K562 (cell line): Measurements from ENCODE around the gene TCF19. TPM values are rescaled to one million over a fixed set of nuclear protein-coding genes. Genes with fewer than 3 reads are reported as not detected.
A peak's percentile ranks its signal among the peaks of the same experiment; 100 is the strongest.

Experiments used
- CBX8 ChIP-seq: fragments of 200-600 bp; sonication (generic); IDR thresholded peaks from 2 replicates; pipeline ENCODE4 v1.6.1; 2012; ENCODE audit warnings: borderline replicate concordance, mixed run types, low read depth, mild to moderate bottlenecking, moderate library complexity, mixed read lengths, low read length, control low read depth, inconsistent platforms; ENCODE audit not compliant: poor library complexity, severe bottlenecking; ENCODE audit errors: extremely low read depth
- GABPB1 ChIP-seq: sonication (generic); formaldehyde crosslinking; IDR thresholded peaks from 2 replicates; pipeline ENCODE4 v1.8.0; 2022; ENCODE audit warnings: mild to moderate bottlenecking, missing genetic modification reagents
- ILK ChIP-seq: fragments of 450-650 bp; IDR thresholded peaks from 2 replicates; pipeline ENCODE4 v1.6.1; 2016; ENCODE audit warnings: missing genetic modification characterization, low read depth, mild to moderate bottlenecking, missing compliant biosample characterization, moderate library complexity, borderline replicate concordance
- PRPF4 ChIP-seq: fragments of 200-400 bp; formaldehyde crosslinking; IDR thresholded peaks from one replicate; pipeline ENCODE4 v1.6.1; 2017; ENCODE audit warnings: low read length, low read depth, mild to moderate bottlenecking; ENCODE audit not compliant: insufficient read depth, poor library complexity, severe bottlenecking
- RB1 ChIP-seq: fragments of 450-650 bp; IDR thresholded peaks from 2 replicates; pipeline ENCODE4 v1.6.1; 2017; ENCODE audit warnings: low read depth, mild to moderate bottlenecking
- ZFP36 ChIP-seq: fragments of 150-350 bp; IDR thresholded peaks from 2 replicates; pipeline ENCODE4 v1.6.1; 2018; ENCODE audit warnings: low read length, low read depth; ENCODE audit not compliant: partially characterized antibody
- ZNF589 ChIP-seq: fragments of 200-800 bp; sonication (Bioruptor generic); IDR thresholded peaks from 2 replicates; pipeline ENCODE4 v1.6.1; 2016; ENCODE audit warnings: low read depth, missing genetic modification characterization, missing compliant biosample characterization
- polyA plus RNA-seq, 8 experiments: library from polyadenylated mRNA; depleted of rRNA in 4 of 8; stranded (reverse) in 5 of 8; unstranded in 3 of 8; fragments of >200 nt; fragmentation: Nextera tagmentation in 2 of 8; fragmentation: Illumina TruSeq in 1 of 8; extraction: Ambion mirVana in 2 of 8; extraction: Trizol in 1 of 8; gene quantifications; 2 replicates each; pipeline versions ENCODE4 v1.2.1 to v1.2.3, GENCODE V29; 2011 to 2014; ENCODE audit warnings: inconsistent platforms in 1 of 8, missing spikeins in 1 of 8
- total RNA-seq, 7 experiments: library from RNA; depleted of rRNA in 6 of 7; stranded (reverse); fragments of >200 nt in 6 of 7; fragmentation: Illumina TruSeq in 2 of 7; extraction: Trizol in 2 of 7; gene quantifications; 2 replicates each; pipeline versions ENCODE4 v1.2.1 to v1.2.3, GENCODE V29; 2011 to 2021; ENCODE audit warnings: low replicate concordance in 1 of 7
- TF ChIP-seq, protein P1 (sequence below): fragments of 450-650 bp; IDR thresholded peaks from 2 replicates; pipeline ENCODE4 v1.7.1; 2018; ENCODE audit warnings: mild to moderate bottlenecking, low read depth; ENCODE audit not compliant: partially characterized antibody
- TF ChIP-seq, protein P2 (sequence below): sonication (generic); formaldehyde crosslinking; IDR thresholded peaks from 2 replicates; pipeline ENCODE4 v1.8.0; 2022; ENCODE audit warnings: mild to moderate bottlenecking, missing genetic modification reagents

Gene TCF19
- total and polyA plus RNA-seq, 9 of the 15 experiments (the other 6 are each of a cell fraction or from before 2014, with no cell fraction given): 4.2 to 42.5 (median 25.7) TPM

DNA sequence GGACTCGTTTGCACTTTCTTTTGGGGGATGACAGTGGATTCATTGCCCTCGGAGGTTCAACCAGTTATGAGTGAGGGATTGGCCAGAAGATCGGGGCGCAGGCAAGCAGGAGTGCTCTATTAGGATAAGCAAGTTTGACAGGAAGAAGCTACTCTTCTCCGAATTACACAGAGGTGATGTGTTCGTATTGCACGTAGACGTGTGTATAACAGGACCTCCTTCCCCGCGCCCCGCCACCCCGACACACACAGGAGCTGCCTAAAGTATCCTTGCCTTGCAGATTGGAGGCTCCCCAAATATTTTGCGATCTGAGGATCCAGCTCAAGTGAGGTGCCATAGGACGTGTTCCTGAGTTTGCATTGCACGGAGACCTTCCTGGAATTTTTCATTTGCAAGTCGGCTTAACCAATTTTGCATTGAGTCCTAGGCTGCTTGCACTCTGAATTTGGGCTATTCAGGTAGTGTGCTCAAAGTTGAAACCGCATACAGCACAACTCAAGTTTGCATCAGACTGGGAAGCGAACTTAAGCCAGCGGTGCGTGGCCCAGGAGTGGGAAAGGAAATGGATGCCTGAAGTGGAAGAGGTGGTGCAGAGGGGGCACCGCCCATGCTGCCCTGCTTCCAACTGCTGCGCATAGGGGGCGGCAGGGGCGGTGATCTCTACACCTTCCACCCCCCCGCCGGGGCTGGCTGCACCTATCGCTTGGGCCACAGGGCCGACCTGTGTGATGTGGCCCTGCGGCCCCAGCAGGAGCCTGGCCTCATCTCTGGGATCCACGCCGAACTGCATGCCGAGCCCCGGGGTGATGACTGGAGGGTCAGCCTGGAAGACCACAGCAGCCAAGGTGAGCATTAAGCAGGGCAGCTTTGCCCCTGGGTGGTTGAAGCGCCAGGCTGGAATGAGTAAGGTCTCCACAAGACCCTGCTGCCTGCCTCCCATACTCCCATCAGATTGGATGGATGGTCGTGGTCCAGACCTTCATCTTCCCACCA lies 770 bp downstream of the TCF19 start (continued):
- TF ChIP-seq ILK (tag): no peak
- TF ChIP-seq ZNF589 (CRISPR knock-in tag): no peak
- TF ChIP-seq PRPF4: no peak
- TF ChIP-seq, protein P1, sequence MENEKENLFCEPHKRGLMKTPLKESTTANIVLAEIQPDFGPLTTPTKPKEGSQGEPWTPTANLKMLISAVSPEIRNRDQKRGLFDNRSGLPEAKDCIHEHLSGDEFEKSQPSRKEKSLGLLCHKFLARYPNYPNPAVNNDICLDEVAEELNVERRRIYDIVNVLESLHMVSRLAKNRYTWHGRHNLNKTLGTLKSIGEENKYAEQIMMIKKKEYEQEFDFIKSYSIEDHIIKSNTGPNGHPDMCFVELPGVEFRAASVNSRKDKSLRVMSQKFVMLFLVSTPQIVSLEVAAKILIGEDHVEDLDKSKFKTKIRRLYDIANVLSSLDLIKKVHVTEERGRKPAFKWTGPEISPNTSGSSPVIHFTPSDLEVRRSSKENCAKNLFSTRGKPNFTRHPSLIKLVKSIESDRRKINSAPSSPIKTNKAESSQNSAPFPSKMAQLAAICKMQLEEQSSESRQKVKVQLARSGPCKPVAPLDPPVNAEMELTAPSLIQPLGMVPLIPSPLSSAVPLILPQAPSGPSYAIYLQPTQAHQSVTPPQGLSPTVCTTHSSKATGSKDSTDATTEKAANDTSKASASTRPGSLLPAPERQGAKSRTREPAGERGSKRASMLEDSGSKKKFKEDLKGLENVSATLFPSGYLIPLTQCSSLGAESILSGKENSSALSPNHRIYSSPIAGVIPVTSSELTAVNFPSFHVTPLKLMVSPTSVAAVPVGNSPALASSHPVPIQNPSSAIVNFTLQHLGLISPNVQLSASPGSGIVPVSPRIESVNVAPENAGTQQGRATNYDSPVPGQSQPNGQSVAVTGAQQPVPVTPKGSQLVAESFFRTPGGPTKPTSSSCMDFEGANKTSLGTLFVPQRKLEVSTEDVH: no peak
- 0 out of 2 replicates have a peak, but pooled peaks have one; percentile 31 for TF ChIP-seq RB1
- TF ChIP-seq ZFP36: no peak
- no peak for TF ChIP-seq GABPB1 (CRISPR knock-in tag)
- no peak for TF ChIP-seq CBX8
- TF ChIP-seq, protein P2, sequence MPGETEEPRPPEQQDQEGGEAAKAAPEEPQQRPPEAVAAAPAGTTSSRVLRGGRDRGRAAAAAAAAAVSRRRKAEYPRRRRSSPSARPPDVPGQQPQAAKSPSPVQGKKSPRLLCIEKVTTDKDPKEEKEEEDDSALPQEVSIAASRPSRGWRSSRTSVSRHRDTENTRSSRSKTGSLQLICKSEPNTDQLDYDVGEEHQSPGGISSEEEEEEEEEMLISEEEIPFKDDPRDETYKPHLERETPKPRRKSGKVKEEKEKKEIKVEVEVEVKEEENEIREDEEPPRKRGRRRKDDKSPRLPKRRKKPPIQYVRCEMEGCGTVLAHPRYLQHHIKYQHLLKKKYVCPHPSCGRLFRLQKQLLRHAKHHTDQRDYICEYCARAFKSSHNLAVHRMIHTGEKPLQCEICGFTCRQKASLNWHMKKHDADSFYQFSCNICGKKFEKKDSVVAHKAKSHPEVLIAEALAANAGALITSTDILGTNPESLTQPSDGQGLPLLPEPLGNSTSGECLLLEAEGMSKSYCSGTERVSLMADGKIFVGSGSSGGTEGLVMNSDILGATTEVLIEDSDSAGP (CRISPR knock-in tag): no peak
